A549 treated with RU486 at 1 μM for 4 hours (cell line): ENCODE data around the gene RSPH3. TPM values are rescaled to one million over a fixed set of nuclear protein-coding genes. Genes with fewer than 3 reads are reported as not detected.

Experiments
- total RNA-seq: library from RNA; stranded (reverse); fragments of 200-300 nt; extraction: Qiagen RNA extraction; gene quantifications from 5 replicates; pipeline ENCODE4 v1.2.3, GENCODE V29; 2022; ENCODE audit warnings: low read depth

RSPH3 gene, protein sequence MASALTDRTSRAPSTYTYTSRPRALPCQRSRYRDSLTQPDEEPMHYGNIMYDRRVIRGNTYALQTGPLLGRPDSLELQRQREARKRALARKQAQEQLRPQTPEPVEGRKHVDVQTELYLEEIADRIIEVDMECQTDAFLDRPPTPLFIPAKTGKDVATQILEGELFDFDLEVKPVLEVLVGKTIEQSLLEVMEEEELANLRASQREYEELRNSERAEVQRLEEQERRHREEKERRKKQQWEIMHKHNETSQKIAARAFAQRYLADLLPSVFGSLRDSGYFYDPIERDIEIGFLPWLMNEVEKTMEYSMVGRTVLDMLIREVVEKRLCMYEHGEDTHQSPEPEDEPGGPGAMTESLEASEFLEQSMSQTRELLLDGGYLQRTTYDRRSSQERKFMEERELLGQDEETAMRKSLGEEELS
- total RNA-seq, result 3.4 to 5.5 TPM (median 4.6 TPM) in 5 replicates

DNA sequence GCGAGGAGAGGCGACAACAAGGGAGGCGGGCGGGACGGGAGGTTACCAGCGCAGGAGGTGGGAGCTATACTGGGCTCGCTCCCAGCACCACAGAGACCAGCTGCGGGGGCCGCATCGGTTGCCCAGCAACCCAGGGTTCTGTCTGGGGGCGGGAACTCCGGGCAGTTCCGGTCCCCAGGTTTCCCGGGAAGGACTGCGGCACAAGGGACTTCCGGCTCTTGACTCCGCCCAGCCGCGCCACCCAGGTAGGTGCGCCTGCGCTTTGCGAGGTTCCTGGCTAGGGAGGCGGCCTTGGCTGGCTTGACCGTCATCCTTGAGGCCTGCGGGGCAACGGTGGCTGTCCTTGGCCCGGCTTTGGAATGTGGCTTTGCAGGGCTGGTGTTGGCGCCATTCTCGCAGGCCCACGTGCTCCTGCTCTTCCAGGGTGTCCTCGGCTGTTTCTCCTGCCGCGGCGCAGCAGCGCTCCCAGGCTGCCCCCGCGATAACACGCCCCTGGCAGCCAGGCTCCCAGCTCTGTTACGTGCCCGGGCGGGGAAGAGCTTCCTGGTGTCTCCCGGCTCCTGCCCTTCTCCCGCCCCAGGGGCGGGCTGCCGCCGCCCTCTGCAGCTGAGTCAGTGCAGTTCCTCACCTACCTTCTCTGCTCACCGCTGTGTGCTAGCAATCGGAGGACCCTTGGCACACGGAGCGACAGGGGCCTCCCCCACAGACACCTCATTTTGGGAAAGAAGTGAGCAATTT, at the start of gene RSPH3:
Gene RSPH3, minus strand, starts transcription at position 537 of the 738 bp plus-strand sequence. CDS start 652 bp downstream, outside the sequence.

GRCh38 chr6:159044899-159045727, 45.1 kb upstream of the RSPH3 start, which contains the start of gene TAGAP:
Gene TAGAP (minus strand): TSS chr6:159044991. CDS start chr6:159044146, 845 bp downstream.

Other genes with a start within 250 kb of the RSPH3 start
- 268 to 316 TPM (median 288 TPM) in 5 replicates for gene EZR, start 180.8 kb downstream of the RSPH3 start, total RNA-seq
- gene TAGAP, start 44.8 kb upstream of the RSPH3 start, total RNA-seq, result not detected in 5 replicates
- 0.05 to 0.23 TPM (median 0.09 TPM) in 5 replicates for gene FNDC1, start 169.2 kb upstream of the RSPH3 start, total RNA-seq